ENCODE measurements around the gene TRIO.
"Not testable (repeated sequence)": the region's sequence is repeated elsewhere in the genome, so short reads cannot be mapped to it uniquely, and the experiment has no call there.

The TRIO gene

GRCh38 chr5:14385019-14385418, 241.9 kb downstream of the TRIO start (continued):
- TF ChIP-seq TSHZ2 (CRISPR knock-in tag; IDR thresholded peaks at IDR 0.05), result no peak

DNA sequence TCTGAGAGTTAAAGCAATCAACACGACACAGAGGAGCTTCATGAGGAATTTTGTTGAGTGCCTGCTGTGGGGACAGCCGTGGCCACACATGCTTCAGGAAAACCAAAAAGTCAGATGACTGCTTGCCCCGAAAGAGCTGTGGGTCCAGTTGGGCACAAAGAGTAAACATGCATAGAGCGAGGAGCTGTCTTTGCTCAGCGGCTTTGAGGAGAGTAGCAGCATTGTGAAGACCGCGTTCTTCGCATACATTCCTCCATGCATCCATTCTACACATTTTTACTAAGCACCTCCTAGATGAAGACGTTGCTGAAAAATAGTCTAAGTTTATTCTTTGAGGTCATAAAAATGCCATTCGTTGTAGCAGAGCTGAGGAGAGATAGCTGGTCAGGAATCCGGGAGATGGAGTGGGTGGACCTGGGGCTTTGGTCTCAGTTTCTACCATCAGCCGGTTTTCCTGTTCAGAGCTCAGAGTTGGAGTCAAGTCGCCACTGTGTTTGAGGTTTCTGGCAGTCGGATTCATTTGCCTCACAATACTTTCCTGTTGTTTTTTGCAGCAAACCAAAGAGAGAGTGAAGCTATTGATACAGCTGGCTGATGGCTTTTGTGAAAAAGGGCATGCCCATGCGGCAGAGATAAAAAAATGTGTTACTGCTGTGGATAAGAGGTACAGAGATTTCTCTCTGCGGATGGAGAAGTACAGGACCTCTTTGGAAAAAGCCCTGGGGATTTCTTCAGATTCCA, 243.9 kb downstream of the TRIO start:
- TF ChIP-seq CREB5 (CRISPR knock-in tag; IDR thresholded peaks at IDR 0.05; ENCODE audit: low read depth) (no peak), ISL1 (CRISPR knock-in tag; IDR thresholded peaks at IDR 0.05) (no peak), ZNF565 (CRISPR knock-in tag; conservative IDR thresholded peaks at IDR 0.05; ENCODE audit: low read depth) (no peak), TSHZ2 (CRISPR knock-in tag; IDR thresholded peaks at IDR 0.05) (no peak), TCF4 (CRISPR knock-in tag; IDR thresholded peaks at IDR 0.05; ENCODE audit: borderline replicate concordance) (no peak), OSR1 (CRISPR knock-in tag; IDR thresholded peaks at IDR 0.05) (no peak), ZNF70 (CRISPR knock-in tag; IDR thresholded peaks at IDR 0.05) (no peak), ESRRG (CRISPR knock-in tag; IDR thresholded peaks at IDR 0.05) (no peak)

DNA sequence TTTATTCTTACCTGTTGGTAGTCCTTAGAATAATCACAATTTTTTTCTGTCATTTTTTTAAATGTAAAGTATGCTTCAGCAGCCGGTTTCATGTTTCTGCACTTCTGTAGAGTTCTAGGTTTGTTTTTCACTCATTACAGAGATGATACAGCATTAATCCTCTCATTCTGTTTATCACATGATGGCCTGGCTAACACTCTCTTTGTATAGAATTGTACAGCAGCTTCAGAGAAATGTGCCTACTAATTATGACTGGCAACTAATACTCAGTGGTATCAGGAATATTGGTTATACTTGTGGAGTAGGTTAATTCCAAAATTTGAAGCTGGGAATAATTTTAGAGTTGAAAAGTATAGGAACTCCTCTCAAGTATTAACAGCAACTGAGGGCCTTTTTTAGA, 245.6 kb downstream of the TRIO start:
- ATAC-seq, result no peak
- TF ChIP-seq ZFP3 (CRISPR knock-in tag; IDR thresholded peaks at IDR 0.05), result no peak
- TF ChIP-seq PPARA (CRISPR knock-in tag; IDR thresholded peaks at IDR 0.05; ENCODE audit: borderline replicate concordance), result no peak
- no peak for TF ChIP-seq TSHZ2 (CRISPR knock-in tag; IDR thresholded peaks at IDR 0.05)
- no peak for TF ChIP-seq ESRRG (CRISPR knock-in tag; IDR thresholded peaks at IDR 0.05)
- no peak for TF ChIP-seq BACH2 (CRISPR knock-in tag; IDR thresholded peaks at IDR 0.05; ENCODE audit: borderline replicate concordance)
- no peak for TF ChIP-seq ISL1 (CRISPR knock-in tag; IDR thresholded peaks at IDR 0.05)

More for the DNA sequence above, 243.9 kb downstream of the TRIO start:
- no peak for ATAC-seq

- not testable (repeated sequence) for ATAC-seq
These were observed 249.4 kb downstream of the TRIO start for GRCh38 chr5:14392552-14392951.

GRCh38 chr5:14394365-14394764, 251.2 kb downstream of the TRIO start:
- no peak for ATAC-seq
- TF ChIP-seq CREB5 (CRISPR knock-in tag; IDR thresholded peaks at IDR 0.05; ENCODE audit: low read depth) (no peak), RARB (CRISPR knock-in tag; IDR thresholded peaks at IDR 0.05) (no peak), TCF4 (CRISPR knock-in tag; IDR thresholded peaks at IDR 0.05; ENCODE audit: borderline replicate concordance) (no peak), ZC3H10 (CRISPR knock-in tag; IDR thresholded peaks at IDR 0.05) (no peak), PPARA (CRISPR knock-in tag; IDR thresholded peaks at IDR 0.05; ENCODE audit: borderline replicate concordance) (no peak), BACH2 (CRISPR knock-in tag; IDR thresholded peaks at IDR 0.05; ENCODE audit: borderline replicate concordance) (no peak), GLIS3 (CRISPR knock-in tag; IDR thresholded peaks at IDR 0.05) (no peak), OSR1 (CRISPR knock-in tag; IDR thresholded peaks at IDR 0.05) (no peak), SNAI2 (CRISPR knock-in tag; IDR thresholded peaks at IDR 0.05) (no peak), ISL1 (CRISPR knock-in tag; IDR thresholded peaks at IDR 0.05) (no peak), ARNTL (CRISPR knock-in tag; IDR thresholded peaks at IDR 0.05; ENCODE audit: borderline replicate concordance, low read depth) (no peak), CSRNP3 (CRISPR knock-in tag; IDR thresholded peaks at IDR 0.05) (no peak)
- TF ChIP-seq, protein P1, sequence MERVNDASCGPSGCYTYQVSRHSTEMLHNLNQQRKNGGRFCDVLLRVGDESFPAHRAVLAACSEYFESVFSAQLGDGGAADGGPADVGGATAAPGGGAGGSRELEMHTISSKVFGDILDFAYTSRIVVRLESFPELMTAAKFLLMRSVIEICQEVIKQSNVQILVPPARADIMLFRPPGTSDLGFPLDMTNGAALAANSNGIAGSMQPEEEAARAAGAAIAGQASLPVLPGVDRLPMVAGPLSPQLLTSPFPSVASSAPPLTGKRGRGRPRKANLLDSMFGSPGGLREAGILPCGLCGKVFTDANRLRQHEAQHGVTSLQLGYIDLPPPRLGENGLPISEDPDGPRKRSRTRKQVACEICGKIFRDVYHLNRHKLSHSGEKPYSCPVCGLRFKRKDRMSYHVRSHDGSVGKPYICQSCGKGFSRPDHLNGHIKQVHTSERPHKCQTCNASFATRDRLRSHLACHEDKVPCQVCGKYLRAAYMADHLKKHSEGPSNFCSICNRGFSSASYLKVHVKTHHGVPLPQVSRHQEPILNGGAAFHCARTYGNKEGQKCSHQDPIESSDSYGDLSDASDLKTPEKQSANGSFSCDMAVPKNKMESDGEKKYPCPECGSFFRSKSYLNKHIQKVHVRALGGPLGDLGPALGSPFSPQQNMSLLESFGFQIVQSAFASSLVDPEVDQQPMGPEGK (CRISPR knock-in tag; IDR thresholded peaks at IDR 0.05; ENCODE audit: borderline replicate concordance), result no peak
